GM19240 (cell line): Measurements from ENCODE around the gene GALR3.

Experiments used
- DNase-seq: peaks from one replicate; pipeline ENCODE4 v3.0.0; 2011; ENCODE audit warnings: low spot score; ENCODE audit not compliant: insufficient read length

GALR3 gene

GRCh38 chr22:37802310-37803194 lies 20.6 kb upstream of the GALR3 start:
- DNase-seq: no peak

DNA sequence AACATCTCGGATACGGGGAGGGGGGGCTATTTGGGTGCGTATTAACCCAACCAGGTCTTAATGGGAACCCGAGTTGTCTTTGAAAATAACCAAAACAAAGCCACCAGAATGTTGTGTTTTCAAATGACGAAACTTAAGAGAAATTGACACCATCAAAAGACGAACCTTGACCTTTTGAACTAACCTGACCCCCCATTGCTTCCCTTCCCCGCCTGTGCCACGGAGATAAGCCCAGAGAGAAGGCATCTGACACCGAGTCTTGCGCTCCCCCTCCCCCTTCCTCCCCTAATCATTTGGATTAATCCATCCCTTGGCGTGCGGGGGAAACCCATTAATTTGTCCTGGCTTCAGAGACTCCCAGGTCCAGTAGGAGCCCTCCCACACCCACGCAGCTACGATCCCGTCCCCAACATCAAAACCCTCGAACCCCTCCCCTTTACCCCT lies 20.0 kb upstream of the GALR3 start:
- DNase-seq: no peak

GRCh38 chr22:37803639-37804351 lies 19.4 kb upstream of the GALR3 start:
- no peak for DNase-seq

DNA sequence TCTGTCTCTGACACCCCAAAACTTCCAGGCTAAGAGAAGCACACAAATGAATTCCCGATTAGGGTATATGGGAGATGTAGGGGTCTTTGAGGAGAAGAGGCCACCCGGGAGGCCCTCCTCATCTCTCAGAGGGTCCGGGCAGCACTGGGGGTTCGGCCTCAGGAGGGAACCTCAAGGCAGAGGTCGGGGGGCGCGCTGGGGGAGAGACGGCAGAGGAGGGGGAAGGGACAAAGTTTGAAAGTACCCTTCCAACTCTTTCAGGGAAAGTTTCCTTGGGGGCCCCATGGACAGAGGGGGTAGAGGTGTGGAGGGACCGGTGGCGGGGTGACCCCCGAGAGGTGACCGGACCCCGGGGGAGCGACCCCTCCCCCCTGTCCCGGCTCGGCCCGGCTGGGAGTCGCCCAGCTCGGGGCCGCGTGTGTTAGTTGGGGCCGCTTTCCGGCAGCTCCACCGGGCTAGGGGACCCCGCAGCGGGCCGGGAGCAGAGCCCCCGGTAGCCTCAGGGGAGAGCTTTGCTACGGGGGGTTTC lies 18.8 kb upstream of the GALR3 start:
- no peak for DNase-seq

GRCh38 chr22:37804881-37805809 lies 18.0 kb upstream of the GALR3 start:
- no peak for DNase-seq

GRCh38 chr22:37805810-37806277 lies 17.3 kb upstream of the GALR3 start:
- DNase-seq: no peak

- no peak for DNase-seq
Measured at GRCh38 chr22:37806409-37807333, 16.5 kb upstream of the GALR3 start.

- peak; percentile 99 for DNase-seq
Measured at GRCh38 chr22:37807410-37808293, 15.5 kb upstream of the GALR3 start, which contains the start of gene GCAT. TSS of gene GCAT (plus strand) at chr22:37807934. CDS start at chr22:37807968, 34 bp downstream.

DNA sequence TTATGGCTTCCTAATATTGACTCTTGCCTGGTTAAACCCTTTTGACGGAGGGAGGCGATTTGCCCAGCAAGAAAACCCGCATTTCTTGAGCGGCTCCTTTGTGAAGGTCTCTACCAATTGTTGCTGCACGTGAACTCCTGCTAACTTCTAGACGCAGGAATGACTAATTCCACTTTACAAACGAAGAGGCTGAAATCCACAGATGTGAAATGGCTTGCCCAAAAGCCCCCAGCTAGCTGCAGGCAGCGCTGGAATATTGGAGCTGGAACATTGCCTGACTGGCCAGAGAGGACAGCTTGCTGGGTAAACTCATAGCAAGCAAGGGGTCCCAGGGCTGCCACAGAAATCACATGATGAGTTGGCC lies 14.9 kb upstream of the GALR3 start:
- DNase-seq: no peak

GRCh38 chr22:37809672-37810333 lies 13.4 kb upstream of the GALR3 start:
- DNase-seq: no peak

DNA sequence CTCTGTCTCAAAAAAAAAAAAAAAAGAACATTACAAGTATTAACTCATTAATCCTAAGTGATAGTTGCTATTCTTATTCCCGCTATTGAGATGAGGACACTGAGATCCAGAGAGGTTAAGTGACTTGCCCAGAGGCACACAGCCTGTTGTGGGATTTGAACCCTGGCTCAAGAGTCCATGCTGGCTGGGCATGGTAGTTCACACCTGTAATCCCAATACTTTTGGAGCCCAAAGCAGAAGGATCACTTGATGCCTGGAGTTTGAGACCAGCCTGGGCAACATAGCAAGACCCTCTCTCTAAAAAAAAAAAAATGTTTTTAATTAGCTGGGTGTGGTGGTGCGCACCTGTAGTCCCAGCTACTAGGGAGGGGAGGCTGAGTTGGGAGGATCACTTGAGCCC lies 11.3 kb upstream of the GALR3 start:
- DNase-seq: no peak

- no peak for DNase-seq
Measured at GRCh38 chr22:37812869-37813678, 10.1 kb upstream of the GALR3 start.

- DNase-seq: no peak
Measured at GRCh38 chr22:37815593-37815992, 7.6 kb upstream of the GALR3 start.

DNA sequence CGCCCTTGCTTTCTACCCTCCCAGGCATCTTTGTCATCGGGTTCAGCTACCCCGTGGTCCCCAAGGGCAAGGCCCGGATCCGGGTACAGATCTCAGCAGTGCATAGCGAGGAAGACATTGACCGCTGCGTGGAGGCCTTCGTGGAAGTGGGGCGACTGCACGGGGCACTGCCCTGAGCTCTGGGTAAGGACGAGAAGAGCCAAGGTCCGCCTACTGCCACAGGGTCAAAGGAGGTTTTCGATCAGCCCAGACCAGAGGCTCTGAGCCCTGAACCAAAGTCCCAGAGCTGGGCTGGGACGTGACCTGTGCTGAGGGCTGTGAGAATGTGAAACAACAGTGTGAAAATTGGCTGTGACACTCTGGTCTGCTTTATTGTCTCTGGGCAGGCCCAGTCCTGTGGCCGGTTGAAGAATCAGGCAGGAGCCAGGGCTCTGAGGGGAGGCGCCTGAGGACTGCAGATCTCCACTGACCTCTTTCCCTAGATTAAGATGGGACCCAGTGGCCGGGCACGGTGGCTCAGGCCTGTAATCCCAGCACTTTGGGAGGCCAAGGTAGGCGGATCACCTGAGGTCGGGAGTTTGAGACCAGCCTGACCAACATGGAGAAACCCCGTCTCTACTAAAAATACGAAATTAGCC lies 6.5 kb upstream of the GALR3 start:
- no peak for DNase-seq

- peak; percentile 88 for DNase-seq
Measured at GRCh38 chr22:37817705-37818408, 5.3 kb upstream of the GALR3 start.

- DNase-seq: no peak
Measured at GRCh38 chr22:37818409-37819104, 4.6 kb upstream of the GALR3 start.
